H1 (cell line): ENCODE measurements around the gene BTNL8. TPM values are rescaled to one million over a fixed set of nuclear protein-coding genes. Genes with fewer than 3 reads are reported as not detected.
"Not testable (repeated sequence)": the region's sequence is repeated elsewhere in the genome, so short reads cannot be mapped to it uniquely, and the experiment has no call there.

Source experiments
- CTCF ChIA-PET: fragments of 300-600 bp; sonication (Branson Sonifier 250); formaldehyde crosslinking; loops from one replicate; lab custom pipeline; 2021; ENCODE audit not compliant: partially characterized antibody; lab: Charles Lee
- POLR2A ChIA-PET: fragments of 300-600 bp; sonication (Branson Sonifier 250); formaldehyde crosslinking; loops from one replicate; lab custom pipeline; 2021; ENCODE audit warnings: inconsistent platforms; ENCODE audit not compliant: partially characterized antibody; lab: Charles Lee
- DNase-seq, 2 experiments: peaks; one replicate each; pipeline versions ENCODE4 v3.0.0 to v3.0.0-alpha.2; 2010 to 2022; ENCODE audit warnings: low spot score in 2 of 2, low read depth in 1 of 2, mixed read lengths in 1 of 2
- FAIRE-seq: peaks from 2 replicates; lab custom pipeline; 2011; peaks lifted over from hg19 to GRCh38; lab: Jason Lieb, UNC
- H2AFZ ChIP-seq: 2 replicates; pipeline ENCODE4 v1.8.1; 2012; ENCODE audit warnings: low read length, inconsistent platforms
- H2AK5ac ChIP-seq: 2 replicates; pipeline ENCODE4 v1.6.1; 2013; ENCODE audit warnings: low read depth, low read length
- H2BK120ac ChIP-seq: replicated peaks from 2 replicates; pipeline ENCODE3; 2013; ENCODE audit warnings: low read depth, low read length, inconsistent platforms
- H2BK12ac ChIP-seq: 2 replicates; pipeline ENCODE4 v1.6.1; 2013; ENCODE audit warnings: low read depth, low read length
- H2BK15ac ChIP-seq: 2 replicates; pipeline ENCODE4 v1.6.1; 2013; ENCODE audit warnings: low read length
- H2BK20ac ChIP-seq: 2 replicates; pipeline ENCODE4 v1.6.1; 2013; ENCODE audit warnings: low read length
- H2BK5ac ChIP-seq: 2 replicates; pipeline ENCODE4 v1.6.1; 2013; ENCODE audit warnings: low read depth, low read length
- H3K14ac ChIP-seq: 2 replicates; pipeline ENCODE4 v1.6.1; 2013; ENCODE audit warnings: inconsistent platforms; ENCODE audit not compliant: insufficient read length
- H3K18ac ChIP-seq: 2 replicates; pipeline ENCODE4 v1.6.1; 2013; ENCODE audit warnings: low read length; ENCODE audit errors: extremely low read depth
- H3K23ac ChIP-seq: 2 replicates; pipeline ENCODE4 v1.6.1; 2013; ENCODE audit warnings: inconsistent platforms; ENCODE audit not compliant: insufficient read length
- H3K23me2 ChIP-seq: 2 replicates; pipeline ENCODE4 v1.6.1; 2013; ENCODE audit warnings: low read depth, low read length
- H3K27ac ChIP-seq: 2 replicates; pipeline ENCODE4 v1.6.1; 2011; ENCODE audit warnings: low read depth, low read length, inconsistent platforms
- H3K27me3 ChIP-seq, 4 experiments: replicated peaks in 1 of 4; 1 replicate in 1 of 4; 2 replicates in 3 of 4; pipeline versions ENCODE4 v1.6.1 to v1.8.1; 2011 to 2013; ENCODE audit warnings: low read length in 3 of 4, mild to moderate bottlenecking in 3 of 4, inconsistent platforms in 2 of 4, mixed read lengths in 2 of 4, moderate library complexity in 1 of 4; ENCODE audit not compliant: control insufficient read depth in 3 of 4, insufficient read depth in 3 of 4; ENCODE audit errors: extremely low read depth in 1 of 4
- H3K36me3 ChIP-seq, 4 experiments: 2 replicates each; pipeline versions ENCODE4 v1.6.1 to v1.8.1; 2011 to 2013; ENCODE audit warnings: mild to moderate bottlenecking in 4 of 4, low read length in 3 of 4, moderate library complexity in 2 of 4, control low read depth in 1 of 4, inconsistent platforms in 1 of 4; ENCODE audit not compliant: insufficient read depth in 4 of 4, control insufficient read depth in 2 of 4
- H3K4ac ChIP-seq: replicated peaks from 2 replicates; pipeline ENCODE3; 2013; ENCODE audit warnings: low read length, low read depth, mixed read lengths, inconsistent platforms; ENCODE audit not compliant: insufficient read length
- H3K4me1 ChIP-seq, 4 experiments: replicated peaks in 1 of 4; 1 replicate in 1 of 4; 2 replicates in 3 of 4; pipeline versions ENCODE4 v1.6.1 to v1.8.1; 2011 to 2013; ENCODE audit warnings: low read length in 3 of 4, inconsistent platforms in 2 of 4, mixed read lengths in 1 of 4; ENCODE audit not compliant: insufficient read depth in 4 of 4, control insufficient read depth in 3 of 4
- H3K4me2 ChIP-seq, 2 experiments: 2 replicates each; pipeline versions ENCODE4 v1.6.1 to v1.8.1; 2011 to 2013; ENCODE audit warnings: low read depth in 2 of 2, low read length in 2 of 2, control low read depth in 1 of 2, inconsistent platforms in 1 of 2, mild to moderate bottlenecking in 1 of 2; ENCODE audit not compliant: insufficient read depth in 1 of 2
- H3K4me3 ChIP-seq, 4 experiments: fragments of 200-600, 300-600 bp in 1 of 4; sonication (generic), shearing (Covaris generic), sonication (Bioruptor Twin) in 1 of 4; 2 replicates each; pipeline versions ENCODE4 v1.5.1 to v1.8.1; 2011 to 2016; ENCODE audit warnings: low read length in 4 of 4, low read depth in 3 of 4, control low read depth in 2 of 4, inconsistent platforms in 2 of 4, mild to moderate bottlenecking in 2 of 4, mixed read lengths in 1 of 4, moderate library complexity in 1 of 4; ENCODE audit not compliant: insufficient read depth in 2 of 4; ENCODE audit errors: extremely low read depth in 1 of 4
- H3K56ac ChIP-seq: replicated peaks from 2 replicates; pipeline ENCODE3; 2013; ENCODE audit warnings: low read depth, mild to moderate bottlenecking, mixed read lengths, low read length, inconsistent platforms; ENCODE audit not compliant: insufficient read length
- H3K79me1 ChIP-seq: 2 replicates; pipeline ENCODE4 v1.6.1; 2013; ENCODE audit warnings: low read depth, low read length, control low read depth
- H3K79me2 ChIP-seq, 2 experiments: 2 replicates each; pipeline versions ENCODE4 v1.6.1 to v1.8.1; 2012 to 2013; ENCODE audit warnings: low read length in 2 of 2, mild to moderate bottlenecking in 2 of 2, inconsistent platforms in 1 of 2; ENCODE audit not compliant: insufficient read depth in 2 of 2, control insufficient read depth in 1 of 2
- H3K9ac ChIP-seq, 4 experiments: replicated peaks in 1 of 4; 1 replicate in 1 of 4; 2 replicates in 3 of 4; pipeline versions ENCODE4 v1.6.1 to v1.8.1; 2011 to 2013; ENCODE audit warnings: low read depth in 3 of 4, low read length in 3 of 4, control low read depth in 2 of 4, mild to moderate bottlenecking in 2 of 4, moderate library complexity in 2 of 4, inconsistent platforms in 1 of 4; ENCODE audit errors: extremely low read depth in 1 of 4
- H3K9me3 ChIP-seq, 2 experiments: 2 replicates each; pipeline versions ENCODE4 v1.6.1 to v1.8.1; 2012 to 2013; ENCODE audit warnings: mild to moderate bottlenecking in 2 of 2, moderate library complexity in 2 of 2, control low read depth in 1 of 2, inconsistent platforms in 1 of 2, low read depth in 1 of 2, low read length in 1 of 2, mixed read lengths in 1 of 2; ENCODE audit not compliant: insufficient read depth in 2 of 2
- H4K20me1 ChIP-seq, 2 experiments: replicated peaks in 1 of 2; 2 replicates each; pipeline versions ENCODE3 to v1.8.1; 2011 to 2013; ENCODE audit warnings: inconsistent platforms in 2 of 2, low read length in 2 of 2, mild to moderate bottlenecking in 1 of 2; ENCODE audit not compliant: insufficient read depth in 2 of 2, control insufficient read depth in 1 of 2
- H4K5ac ChIP-seq: 2 replicates; pipeline ENCODE4 v1.6.1; 2013; ENCODE audit warnings: low read length, low read depth, mixed read lengths, inconsistent platforms; ENCODE audit not compliant: insufficient read length
- H4K8ac ChIP-seq: 2 replicates; pipeline ENCODE4 v1.8.0; 2013; ENCODE audit warnings: mild to moderate bottlenecking, moderate library complexity, low read length, inconsistent platforms; ENCODE audit not compliant: insufficient read depth; ENCODE audit errors: extremely low read depth
- H4K91ac ChIP-seq: replicated peaks from 2 replicates; pipeline ENCODE3; 2013; ENCODE audit warnings: low read length, mixed read lengths, inconsistent platforms; ENCODE audit not compliant: insufficient read length
- WGBS, 2 experiments: shearing (Covaris generic) in 1 of 2; methylation state at CpG; one replicate each; pipeline versions ENCODE4 v1.1.6 to v1.1.7; 2013 to 2015; ENCODE audit warnings: low lambda C conversion rate in 2 of 2, mixed read lengths in 2 of 2, inconsistent platforms in 1 of 2, low coverage in 1 of 2, missing lambda C conversion rate in 1 of 2; ENCODE audit not compliant: insufficient replicate concordance in 2 of 2, insufficient coverage in 1 of 2, insufficient read length in 1 of 2; ENCODE audit errors: extremely low coverage in 1 of 2, missing lambda C conversion rate in 1 of 2; 5-methylcytosine and 5-hydroxymethylcytosine counted together
- polyA plus RNA-seq, 7 experiments: library from polyadenylated mRNA; depleted of rRNA in 3 of 7; stranded (reverse) in 5 of 7; unstranded in 2 of 7; fragments of >200 nt in 5 of 7; fragments of 200-250 nt in 2 of 7; gene quantifications; 1 replicate in 5 of 7; 2 replicates in 1 of 7; 4 replicates in 1 of 7; pipeline versions ENCODE4 v1.2.1 to v1.2.3, GENCODE V29; 2011 to 2013; ENCODE audit warnings: missing spikeins in 2 of 7, mixed read lengths in 2 of 7
- total RNA-seq: library from RNA; stranded (reverse); fragmentation: NEBNext Ultra II Directional; extraction: Animal tissue kit (Norgen Biotek cat#: 25700); gene quantifications from 2 replicates; pipeline ENCODE4 v1.2.1, GENCODE V29; 2021

Gene BTNL8
- total and polyA plus RNA-seq, 2 of the 8 experiments (the other 6 are each of a cell fraction or from before 2014, with no cell fraction given), result 0.32 to 0.48 TPM

DNA sequence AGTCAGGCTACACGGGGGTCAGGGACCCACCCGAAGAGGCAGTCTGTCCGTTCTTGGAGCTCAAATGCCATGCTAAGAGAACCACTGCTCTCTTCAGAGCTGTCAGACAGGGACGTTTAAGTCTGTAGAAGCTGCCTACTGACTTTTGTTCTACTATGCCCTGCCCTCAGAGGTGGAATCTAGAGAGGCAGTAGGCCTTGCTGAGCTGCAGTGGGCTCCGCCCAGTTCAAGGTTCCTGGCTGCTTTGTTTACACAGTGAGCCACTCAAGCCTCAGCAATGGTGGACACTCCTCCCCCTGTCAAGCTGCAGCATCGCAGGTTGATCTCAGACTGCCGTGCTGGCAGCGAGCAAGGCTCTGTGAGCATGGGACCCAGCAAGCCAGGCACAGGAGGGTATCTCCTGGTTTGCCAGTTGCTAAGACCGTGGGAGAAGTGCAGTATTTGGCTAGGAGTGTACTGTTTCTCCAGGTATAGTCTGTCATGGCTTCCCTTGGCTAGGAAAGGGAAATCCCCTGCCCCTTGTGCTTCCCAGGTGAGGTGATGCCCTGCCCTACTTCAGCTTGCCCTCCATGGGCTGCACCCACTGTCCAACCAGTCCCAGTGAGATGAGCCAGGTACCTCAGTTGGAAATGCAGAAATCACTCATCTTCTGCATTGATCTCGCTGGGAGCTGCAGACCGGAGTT is 13.0 kb upstream of the BTNL8 start:
- H2AFZ ChIP-seq, H3K23ac ChIP-seq, FAIRE-seq, H3K27me3 ChIP-seq, H3K36me3 ChIP-seq, H2BK15ac ChIP-seq, H3K4ac ChIP-seq, H4K5ac ChIP-seq, H3K56ac ChIP-seq, H3K4me3 ChIP-seq, POLR2A ChIA-PET, H3K79me2 ChIP-seq, H3K9ac ChIP-seq, H2BK120ac ChIP-seq, H4K20me1 ChIP-seq, H4K8ac ChIP-seq, H3K23me2 ChIP-seq, H3K14ac ChIP-seq, H3K79me1 ChIP-seq, H3K27ac ChIP-seq, H2AK5ac ChIP-seq, DNase-seq, H2BK20ac ChIP-seq, H3K18ac ChIP-seq, H3K4me1 ChIP-seq, H3K9me3 ChIP-seq, H2BK12ac ChIP-seq, H2BK5ac ChIP-seq, H3K4me2 ChIP-seq, H4K91ac ChIP-seq: not testable (repeated sequence)
- CTCF ChIA-PET, result interaction anchor here (2.2 kb wide), 1 partner anchor 17 kb away, joined by 6 read pairs; no protein-coding TSS in a partner anchor
- 81% methylated on average over 11 of the region's 11 CpGs; no CpG with 5 or more reads in 1 of the 2 experiments for WGBS, 2 experiments
